Frontal cortex (tissue), 1 donor: ENCODE measurements around the gene TYW5. TPM values are rescaled to one million over a fixed set of nuclear protein-coding genes. Genes with fewer than 3 reads are reported as not detected.

Experiments used
- small RNA-seq: library from RNA; depleted of rRNA; stranded (forward); fragments of <200 nt; gene quantifications from one replicate; pipeline ENCODE3, GENCODE V24; 2014
- total RNA-seq: library from RNA; depleted of rRNA; stranded (reverse); fragments of >200 nt; gene quantifications from one replicate; pipeline ENCODE4 v1.2.3, GENCODE V29; 2014

TYW5 gene
- total RNA-seq, 1 donor from 2014 or later: 13.9 TPM

Small RNA genes lying within 50 kb of the gene (small RNA-seq; reads per million reads assigned to genes)
- not detected for gene RN7SL717P

Other genes starting within 250 kb of the TYW5 start
- 2.0 TPM for gene FTCDNL1, start 104.3 kb downstream of the TYW5 start, total RNA-seq
- gene C2orf69, start 44.2 kb downstream of the TYW5 start, total RNA-seq: 35.5 TPM
- gene MAIP1, start 91 bp upstream of the TYW5 start, total RNA-seq: 14.3 TPM